Prostate gland (tissue), 2 donors: ENCODE data around the gene CELSR2. TPM values are rescaled to one million over a fixed set of nuclear protein-coding genes. Genes with fewer than 3 reads are reported as not detected.

Source experiments
- DNase-seq: peaks from one replicate; pipeline ENCODE4 v3.0.0-alpha.2; 2019; ENCODE audit warnings: low spot score
- H3K27ac ChIP-seq, 2 donors: fragments of 200-600 bp; sonication (generic); 2 replicates each; pipeline ENCODE4 v1.5.1; 2017 to 2019
- H3K27me3 ChIP-seq: fragments of 200-600 bp; sonication (generic); replicated peaks from 2 replicates; pipeline ENCODE4 v1.5.1; 2019; ENCODE audit not compliant: insufficient read depth
- H3K36me3 ChIP-seq, 2 donors: fragments of 200-600 bp; sonication (generic); 1 replicate in 1 of 2; 2 replicates in 1 of 2; pipeline versions ENCODE4 v1.5.1 to v1.8.1; 2017 to 2019
- H3K4me1 ChIP-seq: fragments of 200-600 bp; sonication (generic); replicated peaks from 2 replicates; pipeline ENCODE4 v1.5.1; 2019
- H3K4me3 ChIP-seq, 2 donors: fragments of 200-600 bp; sonication (generic); 2 replicates each; pipeline ENCODE4 v1.5.1; 2017 to 2019
- H3K9me3 ChIP-seq: fragments of 200-600 bp; sonication (generic); 2 replicates; pipeline ENCODE4 v1.5.1; 2017
- POLR2A ChIP-seq: fragments of 450-650 bp; IDR thresholded peaks from one replicate; pipeline ENCODE4 v1.6.1; 2016; ENCODE audit warnings: antibody characterized with exemption, mild to moderate bottlenecking
- POLR2AphosphoS5 ChIP-seq: sonication (generic); formaldehyde crosslinking; IDR thresholded peaks from one replicate; pipeline ENCODE4 v1.6.1; 2017; ENCODE audit warnings: antibody characterized with exemption
- WGBS: methylation state at CpG from one replicate; pipeline ENCODE4 v1.1.5; 2018; 5-methylcytosine and 5-hydroxymethylcytosine counted together
- intact Hi-C: fragments of 100-400 bp; cut with DNase I; formaldehyde crosslinking; loops from one replicate; pipeline ENCODE4 v1.14.2; 2022
- total RNA-seq, 2 donors: library from RNA; depleted of rRNA; stranded (reverse); fragments of >200 nt; gene quantifications; one replicate each; pipeline ENCODE4 v1.1.0, GENCODE V29; 2016
- TF ChIP-seq, protein P1 (sequence below), 4 experiments: fragments of 200-600 bp in 2 of 4; fragments of 450-650 bp in 2 of 4; sonication (generic) in 2 of 4; IDR thresholded peaks; 1 replicate in 3 of 4; 2 replicates in 1 of 4; pipeline ENCODE4 v1.5.1; 2016 to 2019; ENCODE audit warnings: antibody characterized with exemption in 4 of 4, mild to moderate bottlenecking in 2 of 4, moderate library complexity in 2 of 4

Gene CELSR2
- total RNA-seq, 2 donors from 2014 or later, result 18.8 to 118 TPM

DNA sequence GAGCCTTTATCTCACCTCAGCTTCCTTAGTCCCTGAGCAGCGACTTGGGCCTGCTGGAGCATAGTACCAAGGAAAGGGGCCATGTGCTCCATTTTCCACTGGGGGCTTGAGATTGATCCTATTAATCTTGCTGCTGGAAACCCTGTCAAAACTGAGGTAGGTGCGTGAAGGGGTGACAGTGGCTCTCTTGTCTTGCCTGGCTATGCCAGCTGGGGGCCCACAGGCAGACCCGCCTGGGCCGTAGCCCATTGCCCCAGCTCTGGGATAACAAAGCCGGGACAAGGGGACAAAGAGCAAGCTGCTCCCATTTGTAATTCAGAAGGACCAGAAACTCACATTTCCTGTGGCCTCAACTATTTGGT is 10.3 kb upstream of the CELSR2 start:
- Histone ChIP-seq H3K9me3 (no peaks in the 10 kb centered on the region), H3K4me1 (no peaks in the 10 kb centered on the region), H3K27me3 (no peaks in the 10 kb centered on the region), H3K36me3 (peaks cover 6 to 10% of the 10 kb centered on the region in 2 donors), H3K27ac (no peak overlapping the region), H3K4me3 (no peak overlapping the region)
- 68% methylated on average over 5 of the region's 5 CpGs for whole genome bisulfite sequencing
- TF ChIP-seq POLR2A (no peak), POLR2AphosphoS5 (no peak)
- TF ChIP-seq, protein P1, sequence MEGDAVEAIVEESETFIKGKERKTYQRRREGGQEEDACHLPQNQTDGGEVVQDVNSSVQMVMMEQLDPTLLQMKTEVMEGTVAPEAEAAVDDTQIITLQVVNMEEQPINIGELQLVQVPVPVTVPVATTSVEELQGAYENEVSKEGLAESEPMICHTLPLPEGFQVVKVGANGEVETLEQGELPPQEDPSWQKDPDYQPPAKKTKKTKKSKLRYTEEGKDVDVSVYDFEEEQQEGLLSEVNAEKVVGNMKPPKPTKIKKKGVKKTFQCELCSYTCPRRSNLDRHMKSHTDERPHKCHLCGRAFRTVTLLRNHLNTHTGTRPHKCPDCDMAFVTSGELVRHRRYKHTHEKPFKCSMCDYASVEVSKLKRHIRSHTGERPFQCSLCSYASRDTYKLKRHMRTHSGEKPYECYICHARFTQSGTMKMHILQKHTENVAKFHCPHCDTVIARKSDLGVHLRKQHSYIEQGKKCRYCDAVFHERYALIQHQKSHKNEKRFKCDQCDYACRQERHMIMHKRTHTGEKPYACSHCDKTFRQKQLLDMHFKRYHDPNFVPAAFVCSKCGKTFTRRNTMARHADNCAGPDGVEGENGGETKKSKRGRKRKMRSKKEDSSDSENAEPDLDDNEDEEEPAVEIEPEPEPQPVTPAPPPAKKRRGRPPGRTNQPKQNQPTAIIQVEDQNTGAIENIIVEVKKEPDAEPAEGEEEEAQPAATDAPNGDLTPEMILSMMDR (IDR thresholded peaks at IDR 0.05), result no peak
- intact Hi-C loops, result no loop called here
- no peak for DNase-seq

- Histone ChIP-seq H3K36me3 (peaks cover 6 to 10% of the 10 kb centered on the region in 2 donors), H3K4me1 (no peaks in the 10 kb centered on the region), H3K27ac (peak overlapping the region; percentile 25 to 68), H3K4me3 (no peak overlapping the region), H3K9me3 (no peaks in the 10 kb centered on the region), H3K27me3 (no peaks in the 10 kb centered on the region)
- intact Hi-C loops, result no loop called here
- TF ChIP-seq, protein P1 (IDR thresholded peaks at IDR 0.05), result peak in 3 of 4 experiments; percentile 18 to 56 (median 45)
- no peak for TF ChIP-seq POLR2A
- WGBS, result 46% methylated on average over 6 of the region's 6 CpGs
- DNase-seq, result no peak
Observed at GRCh38 chr1:109239409-109240068, 9.8 kb upstream of the CELSR2 start.

DNA sequence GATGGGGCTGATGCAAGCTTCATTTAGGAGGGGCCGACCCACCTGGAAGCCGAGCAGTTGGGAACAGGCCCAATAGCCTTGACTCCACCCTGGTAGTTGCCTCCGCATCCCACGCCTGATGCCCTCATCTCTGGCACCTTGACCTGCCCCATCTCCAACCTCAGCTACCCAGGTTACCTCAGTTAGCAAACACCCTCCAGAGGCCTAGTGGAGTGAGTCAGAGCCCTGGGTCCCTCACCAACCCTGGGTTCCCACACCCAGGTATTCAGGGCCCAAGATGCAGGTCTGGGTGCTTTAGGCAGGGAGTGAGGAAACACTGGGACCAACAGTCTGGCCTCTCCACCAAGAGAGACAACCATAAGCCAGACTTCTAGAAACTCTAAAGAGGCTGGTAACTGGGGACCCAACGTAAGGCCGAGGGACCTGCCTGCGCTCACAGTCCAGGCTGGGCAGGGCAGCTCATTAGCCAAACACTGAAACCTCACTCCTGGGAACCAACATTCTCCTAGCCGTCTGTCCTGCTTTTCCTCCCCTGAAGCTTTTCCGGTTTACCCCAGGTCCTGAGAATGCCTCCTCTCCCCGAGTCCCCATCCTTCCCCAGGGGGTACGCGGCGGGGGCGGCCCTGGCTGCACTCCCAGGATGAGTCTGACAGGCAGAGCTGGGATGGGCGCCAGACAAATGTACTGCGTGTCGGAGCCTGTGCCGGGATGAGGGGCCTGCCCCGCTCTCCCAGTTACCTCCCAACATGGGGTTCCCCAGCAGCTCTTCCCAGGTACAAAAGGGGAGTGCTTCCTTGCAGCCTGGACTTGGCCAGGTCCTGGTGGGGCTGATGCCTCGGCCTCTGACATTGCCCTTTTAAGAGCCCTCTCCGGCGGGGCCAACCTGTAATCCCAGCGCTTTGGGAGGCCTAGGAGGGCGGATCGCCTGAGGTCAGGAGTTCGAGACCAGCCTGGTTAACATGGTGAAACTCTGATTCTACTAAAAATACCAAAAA is 8.9 kb upstream of the CELSR2 start:
- peak overlapping the region; percentile 49 to 68 for H3K27ac ChIP-seq

DNA sequence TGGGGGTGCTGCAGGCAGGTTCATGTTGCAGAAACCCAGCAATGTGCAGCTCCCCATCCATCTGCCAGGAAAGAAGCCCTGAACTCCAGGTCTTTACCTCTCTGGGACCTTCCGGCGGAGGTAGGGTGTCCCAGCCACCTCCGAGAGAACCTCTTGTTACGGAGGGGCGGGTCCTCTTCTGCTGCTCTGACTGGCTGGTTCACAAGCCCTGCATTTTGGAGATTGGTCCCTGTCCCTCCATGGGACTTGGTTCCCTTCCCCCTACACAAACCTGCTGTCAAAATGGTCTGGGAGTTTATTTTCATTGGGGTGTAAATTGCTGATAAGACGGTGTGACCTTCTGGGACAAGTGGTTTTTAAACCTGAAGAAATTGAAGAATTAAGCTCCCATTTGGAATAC is 8.0 kb upstream of the CELSR2 start:
- H3K4me1 ChIP-seq, result no peaks in the 10 kb centered on the region
- no peaks in the 10 kb centered on the region for H3K27me3 ChIP-seq
- H3K9me3 ChIP-seq, result no peaks in the 10 kb centered on the region
- no peak overlapping the region for H3K4me3 ChIP-seq
- H3K36me3 ChIP-seq, result peaks cover 0 to 3% of the 10 kb centered on the region in 2 donors
- TF ChIP-seq POLR2A (no peak), POLR2AphosphoS5 (no peak)
- TF ChIP-seq, protein P1 (IDR thresholded peaks at IDR 0.05), result no peak
- intact Hi-C loops, result no loop called here
- 52% methylated on average over 6 of the region's 6 CpGs for WGBS
- no peak for DNase-seq
- no peak overlapping the region for H3K27ac ChIP-seq

More for the DNA sequence above, 8.9 kb upstream of the CELSR2 start:
- H3K36me3 ChIP-seq, result peaks cover 5 to 6% of the 10 kb centered on the region in 2 donors
- no peaks in the 10 kb centered on the region for H3K4me1 ChIP-seq
- TF ChIP-seq POLR2AphosphoS5, result peak; percentile 60
- TF ChIP-seq POLR2A, result no peak
- TF ChIP-seq, protein P1 (IDR thresholded peaks at IDR 0.05), result peak in 1 of 4 experiments; percentile 12
- WGBS, result 11% methylated on average over 26 of the region's 26 CpGs
- H3K27me3 ChIP-seq, result no peaks in the 10 kb centered on the region
- no peak overlapping the region for H3K4me3 ChIP-seq
- intact Hi-C loops, result no loop called here
- peak; percentile 71 for DNase-seq
- no peaks in the 10 kb centered on the region for H3K9me3 ChIP-seq
